KOPT-K1 (cell line): ENCODE data around the gene PDCD7.
"Not testable (repeated sequence)": the region's sequence is repeated elsewhere in the genome, so short reads cannot be mapped to it uniquely, and the experiment has no call there.

Source experiments
- H3K27ac ChIP-seq: fragments of 200-600 bp; sonication (generic); 2 replicates; pipeline ENCODE4 v1.5.1; 2016; ENCODE audit warnings: antibody characterized with exemption, mild to moderate bottlenecking, low read depth, low read length; ENCODE audit not compliant: poor library complexity, severe bottlenecking
- H3K36me3 ChIP-seq: fragments of 200-600 bp; sonication (generic); 2 replicates; pipeline ENCODE4 v1.5.1; 2017; ENCODE audit warnings: antibody characterized with exemption, mild to moderate bottlenecking, low read length, moderate library complexity; ENCODE audit not compliant: insufficient read depth
- H3K9me3 ChIP-seq: fragments of 200-600 bp; sonication (generic); 2 replicates; pipeline ENCODE4 v1.5.1; 2017; ENCODE audit warnings: antibody characterized with exemption, low read length, mild to moderate bottlenecking; ENCODE audit not compliant: insufficient read depth, poor library complexity, severe bottlenecking

Gene PDCD7

GRCh38 chr15:65101411-65101890, 32.2 kb downstream of the PDCD7 start:
- no peaks in the 10 kb centered on the region for H3K9me3 ChIP-seq
- no peak overlapping the region for H3K27ac ChIP-seq
- H3K36me3 ChIP-seq: peaks cover 75% of the 10 kb centered on the region

DNA sequence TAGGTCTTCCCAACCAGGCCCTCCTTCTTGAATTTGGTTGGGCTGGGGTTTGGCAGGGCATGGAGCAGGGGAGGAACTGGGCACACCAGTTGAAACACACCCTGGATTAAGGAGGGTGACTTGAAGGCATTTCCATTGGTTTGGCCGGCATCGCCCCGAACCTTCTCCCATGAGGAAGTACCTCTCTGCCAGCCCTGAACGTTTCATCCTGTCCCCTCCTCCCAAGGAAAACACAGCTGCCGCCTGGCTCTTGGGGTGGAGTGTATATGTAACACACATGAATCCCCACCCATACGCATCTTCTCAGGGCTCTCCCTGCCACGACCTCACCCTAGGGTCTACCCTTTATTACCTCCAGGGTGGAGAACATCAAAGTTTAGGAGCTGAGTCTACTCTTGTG, 33.2 kb downstream of the PDCD7 start:
- Histone ChIP-seq H3K9me3 (no peaks in the 10 kb centered on the region), H3K27ac (no peak overlapping the region), H3K36me3 (peaks cover 66% of the 10 kb centered on the region)

DNA sequence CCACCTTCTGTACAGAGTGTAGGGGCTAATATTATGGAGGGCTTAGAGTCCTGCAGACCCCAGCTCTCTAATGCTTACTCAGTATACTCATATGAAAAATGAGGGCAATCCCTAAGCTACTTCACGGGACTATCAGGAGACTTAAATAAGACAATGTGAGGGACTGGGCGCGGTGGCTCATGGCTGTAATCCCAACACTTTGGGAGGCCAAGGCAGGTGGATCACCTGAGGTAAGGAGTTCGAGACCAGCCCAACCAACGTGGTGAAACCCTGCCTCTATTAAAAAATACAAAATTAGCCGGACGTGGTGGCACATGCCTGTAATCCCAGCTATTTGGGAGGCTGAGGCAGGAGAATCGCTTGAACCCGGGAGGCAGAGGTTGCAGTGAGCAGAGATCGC, 33.8 kb downstream of the PDCD7 start:
- H3K27ac ChIP-seq, H3K9me3 ChIP-seq: not testable (repeated sequence)
- H3K36me3 ChIP-seq: peaks cover 60% of the 10 kb centered on the region

DNA sequence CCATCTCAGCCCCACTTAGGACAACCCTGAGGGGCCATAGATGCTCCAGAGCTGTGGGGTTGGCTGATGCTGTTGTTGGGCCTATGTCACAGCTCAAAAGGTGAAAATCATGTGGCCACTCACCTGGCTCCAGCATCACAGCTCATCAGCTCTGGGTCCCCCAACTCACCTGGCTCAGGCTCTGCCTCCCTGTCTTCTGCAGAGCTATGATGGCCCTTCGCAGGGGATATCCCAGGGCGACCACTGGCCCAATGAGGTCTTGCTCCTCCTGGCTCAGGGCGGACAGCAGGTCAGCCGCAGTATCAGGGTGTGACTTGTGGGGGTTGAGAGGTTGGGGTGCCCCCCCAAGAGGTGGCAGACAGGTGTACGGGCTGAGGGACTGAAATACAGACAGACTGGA, 34.3 kb downstream of the PDCD7 start:
- no peak overlapping the region for H3K27ac ChIP-seq
- peaks cover 60% of the 10 kb centered on the region for H3K36me3 ChIP-seq
- no peaks in the 10 kb centered on the region for H3K9me3 ChIP-seq

GRCh38 chr15:65097651-65098263, 35.9 kb downstream of the PDCD7 start:
- no peaks in the 10 kb centered on the region for H3K9me3 ChIP-seq
- H3K27ac ChIP-seq: no peak overlapping the region
- H3K36me3 ChIP-seq: peaks cover 50% of the 10 kb centered on the region

- Histone ChIP-seq H3K9me3 (no peaks in the 10 kb centered on the region), H3K27ac (no peak overlapping the region), H3K36me3 (peaks cover 44% of the 10 kb centered on the region)
Observed at GRCh38 chr15:65096481-65097385, 36.9 kb downstream of the PDCD7 start.

DNA sequence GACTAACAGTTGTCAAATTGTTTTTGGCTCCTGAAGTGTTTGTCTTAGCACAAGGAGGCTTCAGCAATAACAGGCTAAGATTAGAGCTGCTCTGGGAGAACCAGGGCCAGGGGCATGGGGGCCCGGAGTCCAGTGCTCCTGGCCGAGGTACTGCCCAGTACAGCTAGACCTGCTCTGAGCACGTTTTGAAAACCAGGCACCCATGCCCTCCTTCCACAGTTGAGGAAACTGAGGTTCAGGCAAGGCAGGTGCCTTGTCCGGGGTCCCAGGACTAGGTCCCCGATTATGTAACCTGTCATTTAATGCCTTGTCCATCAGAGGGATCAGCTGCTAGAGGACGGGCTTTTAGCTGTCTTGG, 37.9 kb downstream of the PDCD7 start:
- Histone ChIP-seq H3K9me3 (no peaks in the 10 kb centered on the region), H3K27ac (no peak overlapping the region), H3K36me3 (peaks cover 34% of the 10 kb centered on the region)

GRCh38 chr15:65095011-65095746, 38.4 kb downstream of the PDCD7 start:
- no peaks in the 10 kb centered on the region for H3K9me3 ChIP-seq
- H3K27ac ChIP-seq: no peak overlapping the region
- peaks cover 28% of the 10 kb centered on the region for H3K36me3 ChIP-seq

DNA sequence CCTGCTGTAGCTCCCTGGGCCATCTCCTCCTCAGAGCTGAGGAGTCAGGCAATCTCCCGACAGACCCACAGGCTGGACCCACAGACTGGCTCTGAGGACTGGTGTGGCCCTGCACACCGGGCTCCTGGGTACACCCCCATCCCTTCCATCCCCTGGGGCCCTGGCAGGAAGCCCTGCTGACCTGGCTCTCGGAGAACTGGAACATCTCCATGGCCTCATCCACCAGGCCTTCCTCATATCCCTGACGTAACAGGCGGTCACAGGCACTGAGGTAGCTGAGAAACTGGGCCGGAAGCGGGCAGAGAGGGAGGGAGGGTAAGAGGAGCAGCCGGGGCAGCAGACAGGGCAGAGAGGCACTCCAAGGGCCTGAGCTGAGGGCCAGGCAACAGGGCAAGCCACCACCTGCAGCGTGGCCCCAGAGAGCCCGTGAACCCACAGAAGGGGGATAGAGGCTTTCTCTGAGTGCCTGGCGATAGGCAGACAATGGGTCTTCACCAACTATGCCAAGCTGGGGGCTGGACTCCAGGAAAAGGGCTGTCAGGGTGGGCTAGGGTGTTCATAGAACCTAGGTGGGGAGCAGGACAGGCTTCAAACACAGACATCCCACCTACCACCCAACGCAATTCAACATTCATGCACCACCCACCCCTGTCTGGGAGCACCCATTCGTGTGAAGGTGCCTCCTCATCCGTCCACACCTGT, 39.2 kb downstream of the PDCD7 start:
- Histone ChIP-seq H3K9me3 (no peaks in the 10 kb centered on the region), H3K27ac (no peak overlapping the region), H3K36me3 (peaks cover 21% of the 10 kb centered on the region)

DNA sequence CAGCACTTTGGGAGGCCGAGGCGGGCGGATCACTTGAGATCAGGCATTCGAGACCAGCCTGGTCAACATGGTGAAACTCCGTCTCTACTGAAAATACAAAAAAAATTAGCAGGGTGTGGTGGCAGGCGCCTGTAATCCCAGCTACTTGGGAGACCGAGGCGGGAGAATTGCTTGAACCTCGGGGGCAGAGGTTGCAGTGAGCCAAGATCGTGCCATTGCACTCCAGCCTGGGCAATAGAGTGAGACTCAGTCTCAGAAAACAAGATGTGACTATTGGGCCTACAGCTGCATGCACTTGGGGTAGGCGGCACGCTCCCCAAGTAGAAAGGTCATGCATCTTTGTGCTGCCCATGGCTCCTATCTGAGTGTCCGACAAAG, 39.8 kb downstream of the PDCD7 start:
- peaks cover 14% of the 10 kb centered on the region for H3K36me3 ChIP-seq
- not testable (repeated sequence) for H3K9me3 ChIP-seq, H3K27ac ChIP-seq

- H3K9me3 ChIP-seq: no peaks in the 10 kb centered on the region
- H3K27ac ChIP-seq: no peak overlapping the region
Observed at GRCh38 chr15:65092911-65093792, 40.5 kb downstream of the PDCD7 start.

DNA sequence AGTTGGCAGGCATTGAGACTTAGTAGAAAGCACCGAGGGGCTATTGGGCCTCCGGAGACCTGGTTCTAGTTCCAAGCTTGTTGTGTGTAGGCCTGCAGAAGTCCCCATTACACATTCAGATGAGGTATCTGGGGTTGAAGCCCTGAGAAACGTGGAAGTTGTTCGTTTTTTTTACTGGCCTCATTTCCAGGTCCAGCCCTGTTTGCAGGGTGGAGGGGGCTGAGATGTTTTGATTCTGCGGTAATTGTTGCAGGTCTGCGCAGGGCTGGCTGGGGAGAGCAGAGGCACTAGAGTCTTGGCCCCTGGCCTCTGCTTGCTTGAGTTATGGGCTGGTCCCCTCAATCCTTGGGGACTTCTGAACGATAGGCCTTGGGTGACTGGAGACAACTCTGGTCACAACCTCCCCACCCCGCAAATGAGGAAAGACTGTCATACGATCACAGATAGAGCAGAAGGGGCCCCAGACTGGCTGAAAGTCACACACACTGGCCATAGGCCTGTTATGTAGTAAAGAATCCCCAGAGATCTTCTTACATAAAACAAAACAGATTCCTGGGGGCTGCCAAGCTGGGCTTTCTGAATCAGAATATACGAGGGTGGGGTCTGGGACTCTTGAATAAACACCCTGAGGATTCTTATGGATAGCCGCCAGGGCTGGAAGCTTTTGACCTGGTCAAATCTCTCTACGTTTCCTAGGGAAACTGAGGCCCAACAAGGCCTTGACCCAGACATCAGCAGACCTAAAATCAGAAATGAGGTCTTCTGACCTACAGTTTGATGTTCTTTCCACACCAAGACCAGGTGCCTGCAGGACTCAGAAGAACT, 41.5 kb downstream of the PDCD7 start:
- no peaks in the 10 kb centered on the region for H3K9me3 ChIP-seq
- no peak overlapping the region for H3K27ac ChIP-seq
- H3K36me3 ChIP-seq: no peaks in the 10 kb centered on the region

More at GRCh38 chr15:65092911-65093792, 40.5 kb downstream of the PDCD7 start:
- H3K36me3 ChIP-seq: peaks cover 8% of the 10 kb centered on the region

DNA sequence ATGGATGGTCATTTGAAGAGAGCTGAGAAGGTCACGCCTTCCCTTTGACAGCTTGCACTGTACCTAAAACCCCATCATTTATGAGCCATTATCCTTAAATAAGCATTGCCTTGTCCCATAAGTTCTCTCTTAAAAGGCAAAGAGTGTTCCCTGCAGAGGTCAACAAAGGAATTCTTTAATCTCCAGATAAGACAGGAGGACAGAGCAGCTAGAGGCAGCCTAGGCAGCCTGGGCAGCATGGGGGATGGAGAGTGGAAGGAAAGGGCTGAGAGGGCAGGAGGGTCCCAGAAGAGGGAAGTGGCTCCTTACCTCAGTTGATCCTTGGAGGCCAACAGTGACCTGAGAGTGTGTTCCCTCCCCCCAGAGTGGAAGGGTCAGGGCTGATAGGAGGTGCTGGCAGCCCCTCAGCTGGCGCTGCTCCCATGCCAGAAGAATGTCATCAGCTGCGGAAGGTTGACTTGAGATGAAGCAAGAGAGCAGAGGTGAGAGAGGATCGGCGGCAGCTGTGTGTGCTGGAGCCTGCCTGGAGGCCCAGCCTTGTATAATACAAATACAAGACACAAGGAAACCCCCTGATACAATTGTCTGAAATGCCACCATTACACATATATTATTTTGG, 44.3 kb downstream of the PDCD7 start:
- H3K36me3 ChIP-seq: no peaks in the 10 kb centered on the region
- no peak overlapping the region for H3K27ac ChIP-seq

More for the DNA sequence above, 44.3 kb downstream of the PDCD7 start:
- no peaks in the 10 kb centered on the region for H3K9me3 ChIP-seq
